GM12875 (cell line): ENCODE results near the gene SNAP91.

Experiments
- H3K4me3 ChIP-seq: one replicate; pipeline ENCODE4 v1.5.1; 2011; ENCODE audit warnings: low read depth, low read length, control low read depth
- TF ChIP-seq, protein P1 (sequence below): IDR thresholded peaks from 2 replicates; pipeline ENCODE4 v1.5.1; 2011; ENCODE audit warnings: low read depth, mild to moderate bottlenecking, control low read depth, inconsistent platforms, low read length, moderate library complexity, borderline replicate concordance; ENCODE audit not compliant: insufficient read depth

The SNAP91 gene

DNA sequence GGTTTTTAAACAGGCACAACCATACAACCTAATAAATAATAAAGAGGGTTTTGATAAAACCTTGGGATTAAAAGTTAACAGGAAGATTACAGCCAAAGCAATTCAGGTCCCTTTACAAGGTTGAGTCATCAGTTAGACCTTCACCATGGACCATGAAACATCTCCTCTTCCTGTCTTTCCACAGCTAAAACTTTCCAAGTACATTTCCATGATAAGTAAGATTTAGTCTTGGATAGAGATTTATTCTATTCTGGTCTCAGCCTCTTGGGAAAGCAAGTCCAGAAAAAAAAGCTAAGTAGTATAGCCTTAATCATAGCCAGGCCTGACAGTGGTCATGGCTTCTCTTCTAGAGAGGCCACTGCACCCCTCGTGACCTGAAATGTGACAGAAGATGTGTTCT lies 199.5 kb downstream of the SNAP91 start:
- TF ChIP-seq, protein P1, sequence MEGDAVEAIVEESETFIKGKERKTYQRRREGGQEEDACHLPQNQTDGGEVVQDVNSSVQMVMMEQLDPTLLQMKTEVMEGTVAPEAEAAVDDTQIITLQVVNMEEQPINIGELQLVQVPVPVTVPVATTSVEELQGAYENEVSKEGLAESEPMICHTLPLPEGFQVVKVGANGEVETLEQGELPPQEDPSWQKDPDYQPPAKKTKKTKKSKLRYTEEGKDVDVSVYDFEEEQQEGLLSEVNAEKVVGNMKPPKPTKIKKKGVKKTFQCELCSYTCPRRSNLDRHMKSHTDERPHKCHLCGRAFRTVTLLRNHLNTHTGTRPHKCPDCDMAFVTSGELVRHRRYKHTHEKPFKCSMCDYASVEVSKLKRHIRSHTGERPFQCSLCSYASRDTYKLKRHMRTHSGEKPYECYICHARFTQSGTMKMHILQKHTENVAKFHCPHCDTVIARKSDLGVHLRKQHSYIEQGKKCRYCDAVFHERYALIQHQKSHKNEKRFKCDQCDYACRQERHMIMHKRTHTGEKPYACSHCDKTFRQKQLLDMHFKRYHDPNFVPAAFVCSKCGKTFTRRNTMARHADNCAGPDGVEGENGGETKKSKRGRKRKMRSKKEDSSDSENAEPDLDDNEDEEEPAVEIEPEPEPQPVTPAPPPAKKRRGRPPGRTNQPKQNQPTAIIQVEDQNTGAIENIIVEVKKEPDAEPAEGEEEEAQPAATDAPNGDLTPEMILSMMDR = no peak
- H3K4me3 ChIP-seq = no peak overlapping the region

DNA sequence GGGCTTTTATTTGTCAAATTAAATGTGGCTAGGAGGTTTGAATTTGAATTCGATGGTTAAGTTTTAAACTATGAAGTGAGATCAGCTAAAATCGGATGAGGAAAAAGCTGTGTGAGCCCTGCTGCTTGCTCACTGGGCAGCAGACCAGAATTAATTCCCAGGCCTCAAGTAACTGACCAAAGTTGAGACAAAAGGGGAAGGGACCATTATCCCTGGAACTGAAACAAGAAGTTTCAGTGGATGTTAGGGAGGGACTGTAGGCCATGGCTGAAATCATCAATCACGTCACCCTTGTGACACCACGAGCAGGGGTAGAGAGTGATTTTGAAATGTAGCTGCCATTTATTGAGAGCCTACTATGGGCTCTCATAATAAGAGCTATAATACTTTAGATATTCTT lies 203.5 kb downstream of the SNAP91 start:
- TF ChIP-seq, protein P1 = no peak
- H3K4me3 ChIP-seq = no peak overlapping the region
